HG02970 (cell line): ENCODE data around the gene B3GALT6.
A peak's percentile ranks its signal among the peaks of the same experiment; 100 is the strongest.

Experiments used
- ATAC-seq: cut with Tn5 transposase; IDR thresholded peaks from one replicate; pipeline ENCODE4 v1.9.1; 2021; ENCODE audit warnings: mild to moderate bottlenecking, moderate library complexity, moderate number of reproducible peaks; ENCODE audit not compliant: unreplicated experiment, low FRiP score

B3GALT6 gene

DNA sequence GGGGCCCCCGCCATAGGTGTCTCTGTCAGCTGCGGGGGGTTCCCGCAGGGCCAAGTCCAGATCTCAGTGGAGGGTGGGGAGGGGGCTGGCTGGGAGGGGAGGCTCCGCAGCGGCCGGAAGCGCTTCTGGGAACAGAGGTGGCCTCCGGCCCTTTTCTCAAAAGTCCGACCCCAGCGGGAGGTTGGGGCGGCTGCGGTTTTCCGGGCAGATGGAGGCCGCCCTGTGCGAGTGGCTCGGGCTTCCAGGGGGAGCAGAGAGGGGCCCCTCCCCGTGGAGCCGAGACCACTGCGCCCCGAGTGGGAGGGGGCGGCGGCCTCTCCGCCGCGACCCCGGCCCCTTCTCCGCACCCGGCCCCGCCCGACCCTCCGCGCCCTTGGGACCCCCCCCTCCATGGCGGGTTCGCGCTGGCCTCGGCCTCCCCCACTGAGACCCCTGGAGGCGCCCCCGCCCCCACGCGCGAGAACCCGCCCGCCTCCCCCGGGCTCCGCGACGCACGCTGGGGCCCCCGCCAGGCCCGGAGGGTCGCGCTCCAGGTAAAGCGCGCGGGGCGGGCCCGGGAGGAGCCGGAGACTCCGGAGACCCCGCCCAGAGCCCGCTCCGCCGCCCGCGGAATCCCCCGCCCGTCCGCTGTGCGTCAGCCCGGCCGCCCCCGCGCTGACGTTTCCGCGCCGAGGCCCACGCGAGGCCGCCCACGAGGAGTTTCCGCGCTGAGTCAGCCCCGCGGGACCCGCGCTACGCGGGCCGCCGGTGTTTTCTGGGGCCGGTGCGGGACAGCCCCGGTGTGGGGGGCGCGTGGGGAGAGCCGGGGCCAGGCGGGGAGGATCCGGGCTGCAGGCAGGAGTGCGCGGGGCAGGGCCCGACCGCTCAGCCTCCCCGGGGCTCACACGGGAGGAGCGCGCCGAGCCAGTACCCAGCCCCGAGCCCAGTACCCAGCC is 30.9 kb upstream of the B3GALT6 start:
- ATAC-seq, result peak; percentile 53

DNA sequence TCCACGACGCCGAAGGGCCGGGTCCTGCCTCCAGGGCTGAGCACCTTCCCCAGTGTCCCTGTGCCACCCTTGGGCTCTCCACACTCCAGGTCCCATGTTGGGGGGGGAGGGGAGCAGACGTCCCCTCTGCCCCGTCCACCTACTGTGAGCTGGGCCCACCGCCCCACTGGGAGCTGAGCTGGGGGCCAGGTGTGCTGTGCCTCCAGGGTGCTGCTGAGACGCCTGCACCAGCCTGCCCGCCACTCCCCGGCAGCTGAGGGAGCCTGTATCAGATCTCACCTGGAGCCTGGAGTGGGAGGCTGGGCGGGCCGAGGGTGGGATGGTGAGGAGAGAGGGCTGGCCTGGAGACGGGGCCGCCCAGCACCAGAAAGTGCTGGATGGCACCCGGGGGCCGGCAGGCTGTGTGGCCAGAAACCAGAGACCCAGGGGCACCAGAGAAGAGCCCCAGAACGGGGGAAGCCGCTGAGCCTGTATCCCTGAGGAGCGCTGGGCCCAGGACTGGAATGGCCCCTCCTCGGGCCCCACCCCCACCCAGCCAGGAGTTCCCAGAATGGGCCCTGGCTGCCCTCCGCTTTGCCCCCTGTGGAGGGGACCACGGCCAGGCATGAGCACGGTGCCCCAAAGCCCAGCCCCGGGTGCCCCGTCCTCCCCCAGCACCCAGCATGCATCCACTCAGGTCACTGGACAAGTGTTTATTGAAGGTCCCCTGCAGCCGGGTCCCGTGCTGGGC is 29.0 kb upstream of the B3GALT6 start:
- ATAC-seq, result no peak

DNA sequence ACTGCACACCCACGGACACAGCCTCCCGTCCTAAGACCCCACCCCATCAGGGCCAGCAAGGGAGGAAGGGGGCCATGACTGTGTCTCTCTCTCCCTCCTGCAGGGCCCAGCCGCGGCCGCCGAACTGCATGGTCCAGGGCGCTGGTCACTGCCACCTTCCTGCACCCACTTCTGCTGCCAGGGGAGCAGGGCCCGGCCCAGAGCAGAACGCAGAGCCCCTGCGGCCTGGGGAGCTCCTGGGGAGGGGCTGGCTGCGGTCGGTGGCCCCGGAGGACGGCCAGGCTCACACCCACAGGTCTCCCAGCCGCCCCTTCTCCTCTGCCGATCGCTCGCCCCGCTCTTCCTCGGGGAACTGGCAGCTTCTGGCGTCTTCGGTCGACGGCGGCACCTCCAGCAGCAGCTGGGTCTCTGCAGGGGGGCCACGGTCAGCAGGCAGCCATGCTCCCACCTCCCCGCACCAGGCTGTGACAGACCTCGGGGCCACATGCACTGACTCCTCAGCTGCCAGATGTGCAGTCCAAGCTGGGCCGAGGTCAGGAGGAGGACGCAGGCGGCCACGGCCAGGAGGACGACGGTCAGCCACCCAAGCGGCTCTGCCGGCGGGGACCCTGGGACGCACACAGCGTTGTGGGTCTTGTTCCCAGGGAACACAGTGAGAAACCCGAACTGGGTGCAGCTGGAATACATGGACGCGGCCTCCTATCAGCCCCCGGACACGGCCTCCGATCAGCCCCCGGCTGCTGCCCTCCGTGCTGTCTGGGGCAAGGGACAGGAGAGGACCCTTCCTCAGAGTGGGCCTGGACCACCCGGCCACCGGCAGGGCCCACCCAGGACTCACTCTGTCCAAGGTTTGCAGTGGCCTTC is 28.2 kb upstream of the B3GALT6 start:
- ATAC-seq, result no peak

DNA sequence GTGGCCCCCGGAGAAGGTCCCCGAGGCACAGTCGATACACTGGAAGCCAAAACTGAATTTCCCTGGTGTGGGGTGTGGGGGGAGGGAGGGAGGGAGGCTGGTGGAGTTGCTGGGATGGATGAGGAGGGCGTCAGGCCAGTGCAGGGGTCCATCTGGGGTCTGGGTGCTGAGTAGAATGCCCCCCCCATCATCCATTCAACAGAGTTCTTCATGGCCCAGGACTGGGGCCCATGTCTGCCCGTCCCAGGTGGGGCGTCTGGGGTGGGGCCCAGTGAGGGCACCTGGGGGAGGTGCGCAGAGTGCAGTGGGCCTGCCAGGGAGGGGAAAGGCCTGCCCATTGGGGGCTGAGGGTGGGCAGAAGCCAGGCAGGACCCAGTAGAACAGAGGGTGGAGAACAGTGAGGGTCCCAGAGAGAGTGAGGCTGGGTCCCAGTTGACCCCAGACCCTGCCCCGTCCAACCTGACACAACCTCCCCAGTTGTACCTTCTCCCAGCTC is 27.6 kb upstream of the B3GALT6 start:
- no peak for ATAC-seq

DNA sequence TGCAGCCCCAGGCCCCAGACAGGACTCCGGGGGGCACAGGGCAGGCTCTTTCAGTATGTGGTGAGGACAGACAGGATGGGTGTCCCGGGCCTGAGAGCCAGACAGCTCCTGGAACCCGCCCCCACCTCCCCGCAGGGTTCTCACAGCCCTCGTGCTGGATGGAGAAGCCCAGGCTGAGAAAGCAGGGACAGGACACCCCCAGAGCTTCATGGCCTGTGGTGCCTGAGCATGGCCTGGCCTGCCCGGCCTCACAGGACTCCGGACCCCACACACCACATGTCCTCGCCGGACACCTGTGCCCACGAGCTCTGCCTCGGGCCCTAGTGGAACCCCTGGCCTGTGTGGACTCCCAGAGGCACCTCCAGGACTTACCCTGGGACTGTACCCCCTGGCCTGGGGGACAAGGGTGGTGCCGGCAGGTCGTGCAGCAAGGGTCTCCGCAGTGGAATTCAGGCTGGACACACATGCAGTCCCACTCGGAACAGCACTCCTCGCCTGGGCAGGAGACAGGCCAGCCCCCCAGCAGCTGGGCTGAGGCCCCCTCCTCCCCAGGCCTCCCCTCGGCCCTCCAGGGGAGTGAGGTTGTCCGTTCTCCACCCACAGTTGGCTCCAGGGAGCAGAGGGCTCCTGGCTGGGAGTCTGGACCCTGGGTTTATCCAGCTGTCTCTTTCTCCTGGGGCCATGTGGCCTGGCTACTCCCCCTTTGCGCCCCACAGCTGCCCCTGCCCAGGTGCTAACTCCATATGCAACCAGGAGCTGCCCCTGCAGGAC is 26.9 kb upstream of the B3GALT6 start:
- ATAC-seq, result no peak

DNA sequence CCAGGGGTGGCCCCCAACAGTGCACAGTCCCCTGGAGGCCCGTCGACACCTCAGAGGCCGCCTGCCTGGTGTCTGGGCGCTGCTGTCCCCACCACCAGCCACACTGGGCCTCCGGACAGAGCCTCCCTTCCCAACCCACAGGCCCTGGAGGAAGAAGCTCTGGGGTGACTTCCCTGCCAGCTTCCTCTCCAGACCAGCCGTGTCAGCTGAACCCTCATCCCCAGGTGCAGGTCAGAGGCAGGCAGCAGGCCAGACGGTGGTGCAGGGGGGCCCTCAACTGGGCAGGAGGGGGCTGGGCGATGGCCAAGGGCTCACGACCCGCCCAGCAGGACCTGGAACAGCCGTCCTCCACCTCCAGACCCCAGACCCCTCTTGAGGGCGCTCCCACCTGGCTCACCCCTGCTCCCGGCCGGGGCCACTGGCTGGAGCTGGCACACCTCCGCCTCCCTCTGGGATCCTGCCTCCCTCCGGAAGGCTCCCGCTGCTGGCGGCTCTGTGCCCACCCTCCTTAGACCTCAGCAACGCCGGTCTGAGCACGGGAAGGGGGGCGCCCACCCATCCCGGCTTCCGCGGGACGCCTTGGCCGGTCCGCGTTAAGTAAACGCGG is 26.2 kb upstream of the B3GALT6 start:
- no peak for ATAC-seq

DNA sequence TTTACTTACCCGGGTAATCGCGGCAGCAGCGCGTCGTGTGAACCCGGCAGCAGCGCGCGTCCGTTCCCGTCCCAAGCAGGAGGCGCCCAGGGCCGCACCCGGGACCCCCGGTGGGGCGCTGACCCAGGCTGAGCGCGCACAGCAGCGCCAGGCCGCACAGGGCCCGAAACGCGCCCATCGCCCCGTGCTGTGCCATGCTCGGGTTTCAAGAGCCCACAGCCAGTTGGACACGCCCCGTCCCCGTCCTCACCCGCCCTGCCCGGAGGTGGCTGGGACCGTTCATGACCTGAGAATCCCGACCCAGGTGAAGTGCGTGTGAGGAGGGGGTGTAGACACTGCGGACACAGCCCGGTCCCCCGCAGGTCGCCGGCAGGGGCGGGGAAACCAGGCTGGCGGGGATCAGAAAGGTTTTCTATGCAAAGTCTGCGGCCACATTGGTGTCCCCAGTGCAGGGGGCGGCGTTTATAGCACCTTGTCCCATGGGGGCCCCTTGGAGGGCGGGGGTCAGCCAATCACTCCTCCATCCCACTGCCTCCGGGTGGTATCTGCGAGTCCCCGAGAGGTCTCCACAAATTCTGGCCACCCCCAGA is 25.6 kb upstream of the B3GALT6 start, which contains the start of gene TNFRSF18:
TNFRSF18 (minus strand) TSS at position 217 of the 590 bp plus-strand sequence; CDS start at position 196, 21 bp downstream.
- ATAC-seq, result no peak

DNA sequence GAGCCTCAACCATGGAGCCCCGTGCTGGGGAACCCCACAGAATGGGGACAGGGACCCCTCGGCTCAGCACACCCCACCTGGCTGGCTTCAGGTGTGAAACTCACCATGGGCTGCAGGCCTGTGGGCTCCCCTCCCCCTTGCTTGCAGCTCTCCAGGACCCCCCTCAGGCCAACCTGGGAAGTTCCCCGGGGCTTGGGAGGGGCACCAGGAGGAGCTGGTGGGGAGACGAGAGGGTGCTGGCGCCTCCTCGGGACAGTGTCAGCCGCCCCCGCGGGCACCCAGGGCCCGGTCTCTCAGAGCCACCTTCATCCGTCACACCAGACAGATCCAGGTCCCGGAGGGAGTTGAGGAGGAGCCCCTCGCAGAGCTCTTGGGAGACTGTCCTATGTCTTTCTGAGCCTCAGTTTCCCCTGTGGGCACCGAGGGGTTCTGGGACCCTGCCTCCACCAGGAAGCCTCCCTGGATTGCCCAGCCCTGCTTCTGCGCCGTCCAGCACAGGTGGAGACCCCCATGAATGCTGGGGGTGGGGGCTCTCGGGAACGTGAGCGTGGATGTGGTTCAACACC is 25.0 kb upstream of the B3GALT6 start:
- ATAC-seq, result no peak

DNA sequence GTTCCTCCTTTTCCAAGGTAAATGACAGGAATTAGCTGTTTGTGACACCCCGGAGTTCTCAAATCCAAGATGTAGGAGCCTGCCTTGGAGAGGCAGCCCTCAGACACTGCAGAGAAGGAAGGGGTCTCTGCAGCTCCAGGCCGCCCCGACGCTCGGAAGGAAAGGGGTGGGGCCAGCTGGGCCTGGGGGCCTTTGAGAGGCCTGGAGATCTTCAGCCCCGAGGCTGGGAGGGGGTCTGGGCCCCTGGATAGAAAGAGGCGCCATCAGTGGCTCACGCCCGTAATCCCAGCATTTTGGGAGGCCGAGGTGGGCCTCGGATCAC is 24.5 kb upstream of the B3GALT6 start:
- no peak for ATAC-seq

DNA sequence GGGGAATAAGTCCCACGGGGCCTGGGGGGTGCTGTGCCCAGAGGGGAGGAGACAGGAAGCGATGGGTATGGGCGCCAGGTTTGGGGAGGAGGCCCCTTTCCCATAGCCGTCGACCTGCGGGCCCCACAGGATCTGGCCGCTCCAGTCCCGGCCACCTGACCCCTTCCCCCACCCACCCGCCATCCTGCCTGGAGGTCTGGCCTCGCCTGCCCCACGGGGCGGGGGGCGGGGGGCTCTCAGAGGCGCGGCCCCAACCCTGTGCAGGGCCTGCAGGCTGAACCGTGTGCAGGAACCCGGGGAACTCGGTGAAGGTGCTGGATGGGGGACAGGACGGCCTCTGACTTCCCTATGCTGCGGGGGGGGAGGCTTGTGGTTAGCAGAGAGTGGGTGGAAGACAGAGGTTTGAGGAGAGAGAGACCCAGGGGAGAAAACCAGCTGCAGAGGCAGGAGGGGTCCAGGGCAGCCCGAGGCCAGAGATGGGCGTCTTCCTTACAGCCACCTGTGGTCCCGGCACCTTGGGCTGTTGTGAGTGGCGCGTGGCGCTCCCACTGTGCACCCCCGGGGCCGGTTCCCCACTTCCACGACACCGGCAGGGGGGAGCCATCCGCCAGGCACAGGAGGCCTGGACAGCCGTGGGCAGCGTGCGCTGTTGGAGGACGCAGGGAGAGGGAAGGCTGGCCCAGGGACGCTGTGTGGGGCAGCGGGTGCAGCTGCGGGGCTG is 23.2 kb upstream of the B3GALT6 start:
- ATAC-seq, result no peak

DNA sequence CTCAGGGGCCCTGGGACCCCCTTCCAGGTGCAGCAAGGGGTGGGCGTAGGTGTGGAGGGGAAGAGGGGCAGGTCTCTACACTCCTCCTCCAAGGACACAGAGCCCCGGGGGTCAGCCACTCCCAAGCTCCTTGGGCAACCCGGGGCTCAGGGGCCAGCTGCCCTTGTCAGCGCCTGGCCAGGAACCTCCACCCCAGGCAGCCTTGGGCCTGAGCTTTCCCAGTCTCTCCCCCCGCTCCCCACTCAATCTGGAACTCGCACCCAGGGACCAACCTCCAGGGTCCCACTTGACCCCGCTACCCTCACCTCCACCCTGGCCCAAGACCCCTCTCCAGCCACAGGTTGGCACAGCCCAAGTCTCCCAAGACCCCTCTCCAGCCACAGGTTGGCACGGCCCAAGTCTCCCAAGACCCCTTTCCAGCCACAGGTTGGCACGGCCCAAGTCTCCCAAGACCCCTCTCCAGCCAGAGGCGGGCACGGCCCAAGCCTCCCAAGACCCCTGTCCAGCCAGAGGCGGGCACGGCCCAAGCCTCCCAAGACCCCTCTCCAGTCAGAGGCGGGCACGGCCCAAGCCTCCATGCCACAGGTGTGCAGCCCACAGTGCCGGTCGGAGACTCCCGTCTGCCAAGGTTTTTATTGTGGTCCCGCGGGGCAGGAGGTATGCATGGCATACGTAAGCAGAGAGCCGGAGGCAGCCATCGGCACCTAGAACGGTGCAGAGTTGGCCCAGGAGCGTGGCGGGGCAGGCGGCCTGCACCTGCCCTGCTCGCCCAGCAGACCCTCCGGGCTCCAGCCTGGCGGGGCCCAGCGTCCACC is 21.1 kb upstream of the B3GALT6 start:
- no peak for ATAC-seq

DNA sequence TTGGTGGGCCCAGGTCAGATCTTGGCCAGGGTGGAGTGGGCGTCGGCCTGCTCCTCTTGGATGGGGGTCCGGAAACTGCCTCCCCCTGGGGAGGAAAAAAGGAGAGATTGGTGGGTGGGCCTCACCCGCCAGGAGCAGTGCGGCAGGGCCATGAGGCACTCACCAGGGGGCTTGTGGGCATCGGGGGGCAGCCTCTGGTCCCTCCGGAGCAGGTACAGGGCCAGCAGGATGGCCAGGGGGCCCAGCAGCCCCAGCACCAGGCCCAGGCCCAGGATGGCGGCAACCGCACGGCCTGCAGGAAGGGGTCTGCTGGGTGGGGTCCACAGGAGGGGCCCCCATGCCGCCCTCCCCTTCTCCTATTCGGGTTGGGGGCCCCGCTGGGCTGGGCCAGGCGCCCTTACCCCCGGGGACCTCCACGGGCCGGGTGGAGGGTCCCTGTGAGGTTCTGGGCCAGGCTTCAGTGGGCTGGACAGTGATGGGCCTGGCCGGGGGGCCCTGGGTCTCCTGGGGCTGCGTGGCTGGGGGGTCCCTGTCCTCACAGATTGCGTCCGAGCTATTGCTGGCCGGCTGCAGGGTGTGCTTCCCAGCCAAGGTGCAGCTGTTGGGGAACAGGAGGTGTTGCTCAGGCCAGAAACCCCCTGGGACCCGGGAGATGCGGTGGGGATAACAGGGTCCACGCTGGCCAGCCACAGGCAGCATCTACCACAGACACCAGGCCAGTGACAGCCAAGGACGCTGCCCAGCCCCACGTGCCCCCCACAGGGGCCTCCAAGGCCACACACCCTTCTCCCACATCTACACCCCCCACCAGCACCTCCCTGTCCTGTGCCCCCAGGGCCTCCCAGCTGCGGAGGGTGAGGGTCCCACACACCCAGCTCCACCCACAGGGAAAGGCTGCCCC is 20.2 kb upstream of the B3GALT6 start:
- ATAC-seq, result no peak

DNA sequence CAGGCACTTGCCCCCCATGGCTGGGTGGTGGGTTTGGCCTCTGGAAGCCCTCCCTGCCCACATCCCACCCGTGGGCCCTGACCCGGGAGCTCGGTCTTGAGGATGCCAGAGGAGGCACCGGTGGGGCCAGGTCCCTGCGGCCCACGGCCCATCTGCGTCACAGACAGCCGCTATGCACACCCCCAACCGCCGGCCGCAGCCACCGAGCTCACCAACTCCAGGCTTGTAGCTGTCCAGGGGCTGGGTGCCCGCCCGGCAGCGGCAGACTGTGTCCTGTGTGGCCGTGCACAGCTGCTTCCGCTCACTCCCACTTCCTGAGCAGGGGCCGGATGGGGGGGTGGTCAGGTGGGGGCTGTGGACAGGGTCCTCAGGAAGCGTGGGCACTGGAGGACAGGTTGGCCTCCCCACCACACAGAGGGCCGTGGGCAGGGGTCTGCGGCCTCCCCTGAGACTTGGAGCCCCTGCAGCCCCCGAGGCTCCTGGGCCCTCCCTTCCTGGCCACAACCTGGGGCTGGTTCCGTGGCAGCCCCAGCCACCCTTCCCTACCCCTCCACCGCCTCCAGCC is 19.2 kb upstream of the B3GALT6 start:
- no peak for ATAC-seq

DNA sequence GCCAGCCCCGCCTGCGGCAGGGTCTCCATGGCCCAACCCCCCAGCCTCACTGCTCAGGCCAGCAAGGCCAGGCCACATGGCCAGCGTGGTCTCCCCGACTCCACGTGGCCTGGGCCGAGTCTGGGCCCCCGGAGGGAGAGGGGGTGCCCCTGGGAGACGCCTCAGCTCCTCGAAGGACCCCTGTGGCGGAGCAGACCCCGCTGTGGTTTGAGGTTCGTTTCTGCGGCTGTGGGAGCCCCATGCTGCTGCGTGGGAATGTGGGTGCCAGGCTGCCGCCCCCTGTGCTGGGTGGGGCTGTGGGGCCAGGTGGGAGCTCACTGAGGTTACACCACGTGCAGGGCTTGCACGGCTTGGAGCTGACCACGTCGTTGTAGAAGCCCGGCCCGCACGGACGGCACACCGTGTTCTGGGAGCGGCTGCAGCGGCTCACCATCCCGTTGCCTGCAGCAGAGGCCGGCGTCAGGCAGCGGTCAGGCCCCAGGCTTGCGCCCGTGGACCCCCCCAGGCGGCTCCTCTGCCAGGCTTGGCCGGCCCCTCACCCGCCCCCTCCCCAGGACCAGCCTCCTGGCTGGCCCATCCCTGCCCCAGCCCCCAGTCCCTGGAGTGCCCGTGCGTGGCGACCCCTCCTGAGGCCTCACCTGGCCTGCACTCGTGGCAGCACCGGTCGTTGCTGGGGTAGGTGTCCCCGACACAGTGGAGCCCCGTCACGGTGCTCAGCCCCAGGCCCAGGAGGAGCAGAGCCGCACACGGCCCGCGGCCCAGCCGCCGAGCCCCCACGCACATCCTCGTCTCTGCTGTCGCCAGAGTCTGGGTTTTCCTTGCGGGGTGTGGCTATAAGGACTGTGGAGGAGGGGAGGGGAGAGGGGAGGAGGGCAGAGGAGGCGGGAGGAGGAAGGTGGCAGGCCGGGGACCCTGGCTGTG is 18.4 kb upstream of the B3GALT6 start, which contains the start of gene TNFRSF4:
TNFRSF4 (minus strand) TSS at position 809 of the 921 bp plus-strand sequence; CDS start at position 783, 26 bp downstream.
- no peak for ATAC-seq
